Measurements from ENCODE around the gene MYOCD. TPM values are rescaled to one million over a fixed set of nuclear protein-coding genes. Genes with fewer than 3 reads are reported as not detected.

The MYOCD gene
- total and polyA plus RNA-seq, 4 donors = 0.05 to 0.59 (median 0.23) TPM

DNA sequence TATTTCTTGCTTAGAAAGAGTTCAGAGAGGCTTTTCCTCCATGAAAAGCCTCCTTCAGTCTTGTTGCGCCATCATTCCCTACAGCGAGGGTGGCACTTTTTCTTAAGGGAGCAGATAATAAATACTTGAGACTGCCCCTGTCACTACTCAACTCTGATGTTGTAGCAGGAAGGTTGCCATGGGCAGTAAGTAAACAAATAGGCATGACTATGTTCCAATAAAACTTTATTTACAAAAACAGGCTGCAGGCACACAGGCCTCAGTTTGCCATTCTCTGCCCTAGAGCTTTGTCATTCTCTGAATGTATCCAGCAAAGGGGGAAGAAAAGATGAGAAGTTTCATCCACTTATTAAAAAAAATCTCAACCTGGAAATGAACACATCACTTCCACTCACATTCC, 60.4 kb downstream of the MYOCD start:
- Histone ChIP-seq H3K4me3 (ENCODE audit: low read depth in 1 of 3, low read length in 3 of 3) (no peak overlapping the region), H3K4me1 (ENCODE audit: control insufficient read depth in 4 of 4, insufficient read depth in 4 of 4, low read length in 3 of 4) (no peaks in the 10 kb centered on the region), H3K27me3 (ENCODE audit: control insufficient read depth in 4 of 4, insufficient read depth in 4 of 4, low read length in 3 of 4) (no peaks in the 10 kb centered on the region), H3K36me3 (ENCODE audit: control insufficient read depth in 4 of 4, insufficient read depth in 3 of 4, low read depth in 1 of 4, low read length in 3 of 4) (no peaks in the 10 kb centered on the region), H3K9ac (ENCODE audit: low read depth in 1 of 2, low read length in 2 of 2) (no peak overlapping the region), H3K27ac (ENCODE audit: low read depth in 1 of 2, low read length in 2 of 2) (no peak overlapping the region), H3K9me3 (ENCODE audit: control insufficient read depth in 4 of 4, low read length in 3 of 4) (no peaks in the 10 kb centered on the region)
- DNase-seq (ENCODE audit: low spot score) = no peak
- TF ChIP-seq, protein P1, sequence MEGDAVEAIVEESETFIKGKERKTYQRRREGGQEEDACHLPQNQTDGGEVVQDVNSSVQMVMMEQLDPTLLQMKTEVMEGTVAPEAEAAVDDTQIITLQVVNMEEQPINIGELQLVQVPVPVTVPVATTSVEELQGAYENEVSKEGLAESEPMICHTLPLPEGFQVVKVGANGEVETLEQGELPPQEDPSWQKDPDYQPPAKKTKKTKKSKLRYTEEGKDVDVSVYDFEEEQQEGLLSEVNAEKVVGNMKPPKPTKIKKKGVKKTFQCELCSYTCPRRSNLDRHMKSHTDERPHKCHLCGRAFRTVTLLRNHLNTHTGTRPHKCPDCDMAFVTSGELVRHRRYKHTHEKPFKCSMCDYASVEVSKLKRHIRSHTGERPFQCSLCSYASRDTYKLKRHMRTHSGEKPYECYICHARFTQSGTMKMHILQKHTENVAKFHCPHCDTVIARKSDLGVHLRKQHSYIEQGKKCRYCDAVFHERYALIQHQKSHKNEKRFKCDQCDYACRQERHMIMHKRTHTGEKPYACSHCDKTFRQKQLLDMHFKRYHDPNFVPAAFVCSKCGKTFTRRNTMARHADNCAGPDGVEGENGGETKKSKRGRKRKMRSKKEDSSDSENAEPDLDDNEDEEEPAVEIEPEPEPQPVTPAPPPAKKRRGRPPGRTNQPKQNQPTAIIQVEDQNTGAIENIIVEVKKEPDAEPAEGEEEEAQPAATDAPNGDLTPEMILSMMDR (IDR thresholded peaks at IDR 0.05; ENCODE audit: low read depth, low read length, missing input control) = no peak
- TF ChIP-seq FOXA1 (IDR thresholded peaks at IDR 0.05) (no peak), TAF1 (conservative IDR thresholded peaks at IDR 0.05) (no peak), YY1 (IDR thresholded peaks at IDR 0.05) (no peak), SP1 (IDR thresholded peaks at IDR 0.05) (no peak), EGR1 (IDR thresholded peaks at IDR 0.05; ENCODE audit: low read depth in 2 of 2) (no peak), FOXA2 (IDR thresholded peaks at IDR 0.05) (no peak), HNF4A (conservative IDR thresholded peaks at IDR 0.05) (no peak), JUND (IDR thresholded peaks at IDR 0.05) (no peak), GABPA (IDR thresholded peaks at IDR 0.05 in 1 of 2, conservative IDR thresholded peaks at IDR 0.05 in 1 of 2) (no peak), HNF4G (IDR thresholded peaks at IDR 0.05) (no peak), NR2F2 (IDR thresholded peaks at IDR 0.05) (no peak)
- TF ChIP-seq, protein P2, sequence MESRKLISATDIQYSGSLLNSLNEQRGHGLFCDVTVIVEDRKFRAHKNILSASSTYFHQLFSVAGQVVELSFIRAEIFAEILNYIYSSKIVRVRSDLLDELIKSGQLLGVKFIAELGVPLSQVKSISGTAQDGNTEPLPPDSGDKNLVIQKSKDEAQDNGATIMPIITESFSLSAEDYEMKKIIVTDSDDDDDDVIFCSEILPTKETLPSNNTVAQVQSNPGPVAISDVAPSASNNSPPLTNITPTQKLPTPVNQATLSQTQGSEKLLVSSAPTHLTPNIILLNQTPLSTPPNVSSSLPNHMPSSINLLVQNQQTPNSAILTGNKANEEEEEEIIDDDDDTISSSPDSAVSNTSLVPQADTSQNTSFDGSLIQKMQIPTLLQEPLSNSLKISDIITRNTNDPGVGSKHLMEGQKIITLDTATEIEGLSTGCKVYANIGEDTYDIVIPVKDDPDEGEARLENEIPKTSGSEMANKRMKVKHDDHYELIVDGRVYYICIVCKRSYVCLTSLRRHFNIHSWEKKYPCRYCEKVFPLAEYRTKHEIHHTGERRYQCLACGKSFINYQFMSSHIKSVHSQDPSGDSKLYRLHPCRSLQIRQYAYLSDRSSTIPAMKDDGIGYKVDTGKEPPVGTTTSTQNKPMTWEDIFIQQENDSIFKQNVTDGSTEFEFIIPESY (IDR thresholded peaks at IDR 0.05) = no peak
- TF ChIP-seq, protein P3, sequence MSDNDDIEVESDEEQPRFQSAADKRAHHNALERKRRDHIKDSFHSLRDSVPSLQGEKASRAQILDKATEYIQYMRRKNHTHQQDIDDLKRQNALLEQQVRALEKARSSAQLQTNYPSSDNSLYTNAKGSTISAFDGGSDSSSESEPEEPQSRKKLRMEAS (IDR thresholded peaks at IDR 0.05) = no peak
- TF ChIP-seq, protein P4, sequence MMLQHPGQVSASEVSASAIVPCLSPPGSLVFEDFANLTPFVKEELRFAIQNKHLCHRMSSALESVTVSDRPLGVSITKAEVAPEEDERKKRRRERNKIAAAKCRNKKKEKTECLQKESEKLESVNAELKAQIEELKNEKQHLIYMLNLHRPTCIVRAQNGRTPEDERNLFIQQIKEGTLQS (IDR thresholded peaks at IDR 0.05) = no peak
- TF ChIP-seq, protein P5, sequence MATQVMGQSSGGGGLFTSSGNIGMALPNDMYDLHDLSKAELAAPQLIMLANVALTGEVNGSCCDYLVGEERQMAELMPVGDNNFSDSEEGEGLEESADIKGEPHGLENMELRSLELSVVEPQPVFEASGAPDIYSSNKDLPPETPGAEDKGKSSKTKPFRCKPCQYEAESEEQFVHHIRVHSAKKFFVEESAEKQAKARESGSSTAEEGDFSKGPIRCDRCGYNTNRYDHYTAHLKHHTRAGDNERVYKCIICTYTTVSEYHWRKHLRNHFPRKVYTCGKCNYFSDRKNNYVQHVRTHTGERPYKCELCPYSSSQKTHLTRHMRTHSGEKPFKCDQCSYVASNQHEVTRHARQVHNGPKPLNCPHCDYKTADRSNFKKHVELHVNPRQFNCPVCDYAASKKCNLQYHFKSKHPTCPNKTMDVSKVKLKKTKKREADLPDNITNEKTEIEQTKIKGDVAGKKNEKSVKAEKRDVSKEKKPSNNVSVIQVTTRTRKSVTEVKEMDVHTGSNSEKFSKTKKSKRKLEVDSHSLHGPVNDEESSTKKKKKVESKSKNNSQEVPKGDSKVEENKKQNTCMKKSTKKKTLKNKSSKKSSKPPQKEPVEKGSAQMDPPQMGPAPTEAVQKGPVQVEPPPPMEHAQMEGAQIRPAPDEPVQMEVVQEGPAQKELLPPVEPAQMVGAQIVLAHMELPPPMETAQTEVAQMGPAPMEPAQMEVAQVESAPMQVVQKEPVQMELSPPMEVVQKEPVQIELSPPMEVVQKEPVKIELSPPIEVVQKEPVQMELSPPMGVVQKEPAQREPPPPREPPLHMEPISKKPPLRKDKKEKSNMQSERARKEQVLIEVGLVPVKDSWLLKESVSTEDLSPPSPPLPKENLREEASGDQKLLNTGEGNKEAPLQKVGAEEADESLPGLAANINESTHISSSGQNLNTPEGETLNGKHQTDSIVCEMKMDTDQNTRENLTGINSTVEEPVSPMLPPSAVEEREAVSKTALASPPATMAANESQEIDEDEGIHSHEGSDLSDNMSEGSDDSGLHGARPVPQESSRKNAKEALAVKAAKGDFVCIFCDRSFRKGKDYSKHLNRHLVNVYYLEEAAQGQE (IDR thresholded peaks at IDR 0.05) = no peak
- WGBS = 90% methylated on average over 2 of the region's 2 CpGs
